ENCODE measurements around the gene SCN11A.
"Not testable (repeated sequence)": the region's sequence is repeated elsewhere in the genome, so short reads cannot be mapped to it uniquely, and the experiment has no call there.

The SCN11A gene

DNA sequence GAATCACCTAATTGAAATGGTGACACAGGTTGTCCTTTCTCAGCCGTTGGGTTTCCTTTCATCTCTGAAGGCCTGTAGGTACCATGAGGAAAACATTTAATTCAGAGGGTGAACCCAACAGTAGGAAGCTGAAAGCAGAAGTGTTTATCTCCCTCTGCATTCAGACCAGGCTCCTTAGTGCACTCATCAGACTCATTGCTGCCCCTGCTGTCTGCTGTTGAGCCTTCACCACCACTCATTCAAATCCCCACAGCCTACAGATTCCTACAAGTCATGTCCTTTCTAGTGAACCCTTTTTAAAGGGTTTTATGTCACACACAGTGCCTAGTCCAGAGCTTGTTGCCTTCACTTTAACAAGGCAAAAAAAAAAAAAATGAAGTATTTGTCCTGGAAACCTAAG, 13.5 kb upstream of the SCN11A start:
- no peak for DNase-seq (ENCODE audit: low read depth in 2 of 2)

DNA sequence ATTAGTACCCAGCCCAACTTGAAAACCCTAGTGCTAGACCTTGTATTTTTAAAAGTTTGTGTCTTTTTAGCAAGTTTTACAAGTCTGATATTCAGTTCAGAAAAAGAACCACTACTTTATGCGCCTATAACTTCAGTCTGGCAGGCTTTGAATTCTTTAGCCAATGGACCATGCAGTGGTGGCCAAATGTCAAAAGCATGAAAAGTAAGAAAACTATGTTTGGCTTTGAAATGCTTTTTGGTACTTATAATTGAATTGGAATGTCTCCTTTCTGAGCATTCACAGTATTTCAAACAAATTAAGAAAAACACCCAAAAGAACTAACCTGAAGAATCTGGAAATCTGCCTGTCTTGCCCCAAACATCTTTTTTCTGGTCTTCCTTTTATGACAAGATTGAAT, 12.9 kb upstream of the SCN11A start:
- no peak for DNase-seq (ENCODE audit: low read depth in 2 of 2)

DNA sequence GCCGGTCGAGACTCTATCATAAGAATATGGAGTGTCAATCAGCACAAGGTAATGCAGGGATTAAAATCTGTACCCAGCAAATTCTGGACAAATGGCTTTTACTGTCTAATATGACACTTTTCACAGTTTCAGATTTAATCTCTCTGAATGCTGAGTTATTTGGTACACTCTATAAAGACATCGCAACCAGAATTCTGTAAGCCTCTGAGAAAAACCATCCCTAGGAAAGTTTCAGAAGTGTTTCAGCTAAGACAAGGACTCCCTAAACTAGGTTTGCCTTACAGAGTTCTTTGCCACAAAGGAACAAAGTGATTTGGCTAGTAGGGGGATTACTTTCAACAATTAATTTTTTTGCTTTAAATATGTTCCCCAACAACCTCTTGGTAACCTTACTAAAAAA, 11.4 kb upstream of the SCN11A start:
- DNase-seq (ENCODE audit: low read depth in 2 of 2): no peak

DNA sequence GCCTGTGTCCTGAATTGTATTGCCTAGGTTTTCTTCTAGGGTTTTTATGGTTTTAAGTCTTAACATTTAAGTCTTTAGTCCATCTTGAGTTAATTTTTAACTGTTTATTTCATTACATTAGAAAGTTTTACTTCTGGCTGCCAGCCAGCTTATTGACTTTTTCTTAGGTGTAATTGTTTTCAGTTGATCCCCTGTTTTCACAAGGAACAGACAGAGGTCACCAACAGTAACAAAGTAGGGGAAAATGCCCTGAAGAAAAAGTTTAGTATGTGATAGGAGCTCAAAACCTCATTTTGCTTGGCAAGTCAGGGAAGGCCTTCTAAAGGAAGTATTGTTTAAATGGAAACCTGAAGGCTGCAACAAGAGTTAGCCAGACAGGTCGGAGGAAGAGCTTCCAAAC, 10.4 kb upstream of the SCN11A start:
- no peak for DNase-seq (ENCODE audit: low read depth in 2 of 2)

DNA sequence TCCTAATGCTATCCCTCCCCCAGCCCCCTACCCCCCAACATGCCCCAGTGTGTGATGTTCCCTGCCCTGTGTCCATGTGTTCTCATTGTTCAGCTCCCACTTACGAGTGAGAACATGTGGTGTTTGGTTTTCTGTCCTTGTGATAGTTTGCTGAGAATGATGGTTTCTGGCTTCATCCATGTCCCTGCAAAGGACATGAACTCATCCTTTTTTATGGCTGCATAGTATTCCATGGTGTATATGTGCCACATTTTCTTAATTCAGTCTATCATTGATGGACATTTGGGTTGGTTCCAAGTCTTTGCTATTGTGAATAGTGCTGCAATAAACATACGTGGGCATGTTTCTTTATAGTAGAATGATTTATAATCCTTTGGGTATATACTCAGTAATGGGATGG, 9.5 kb upstream of the SCN11A start:
- not testable (repeated sequence) for DNase-seq (ENCODE audit: low read depth in 2 of 2)

DNA sequence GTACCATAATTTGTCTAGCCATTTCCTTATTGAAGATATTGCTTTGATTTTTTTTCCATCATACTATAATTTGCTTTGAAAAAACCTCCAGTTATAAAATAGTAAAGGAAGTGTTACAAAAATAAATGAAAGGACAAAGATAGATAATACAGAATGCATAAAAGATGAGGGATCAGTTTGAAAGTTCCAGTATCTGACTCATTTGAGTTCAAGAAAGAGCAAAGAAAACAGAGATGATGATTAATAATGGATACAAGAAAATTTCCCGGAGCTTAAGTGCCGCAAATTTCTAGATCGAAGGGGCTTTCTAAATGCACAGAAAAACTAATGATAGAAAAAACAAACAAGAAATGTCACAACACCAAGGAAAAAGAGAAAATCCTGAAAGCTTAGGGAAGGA, 4.4 kb upstream of the SCN11A start:
- DNase-seq (ENCODE audit: low read depth in 2 of 2): no peak

DNA sequence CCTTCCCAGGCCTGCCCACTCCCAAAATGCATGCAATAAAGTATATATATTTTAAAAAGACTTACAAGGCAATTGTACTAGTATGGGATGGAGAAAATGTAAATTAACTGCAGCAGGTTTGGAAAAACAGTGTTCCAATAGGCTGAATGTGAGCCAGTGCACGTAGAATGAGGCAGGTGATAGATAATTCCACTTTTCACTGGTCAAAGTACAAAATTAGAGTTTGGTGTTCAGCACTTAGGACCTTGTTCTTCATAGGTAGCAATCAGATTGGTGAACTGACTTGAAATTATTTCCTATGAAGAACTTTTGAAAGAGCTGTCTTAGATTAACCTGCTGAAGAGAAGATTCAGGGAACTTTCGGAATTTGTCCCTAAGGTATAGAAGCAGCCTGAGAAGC, 2.0 kb upstream of the SCN11A start:
- no peak for DNase-seq (ENCODE audit: low read depth in 2 of 2)

DNA sequence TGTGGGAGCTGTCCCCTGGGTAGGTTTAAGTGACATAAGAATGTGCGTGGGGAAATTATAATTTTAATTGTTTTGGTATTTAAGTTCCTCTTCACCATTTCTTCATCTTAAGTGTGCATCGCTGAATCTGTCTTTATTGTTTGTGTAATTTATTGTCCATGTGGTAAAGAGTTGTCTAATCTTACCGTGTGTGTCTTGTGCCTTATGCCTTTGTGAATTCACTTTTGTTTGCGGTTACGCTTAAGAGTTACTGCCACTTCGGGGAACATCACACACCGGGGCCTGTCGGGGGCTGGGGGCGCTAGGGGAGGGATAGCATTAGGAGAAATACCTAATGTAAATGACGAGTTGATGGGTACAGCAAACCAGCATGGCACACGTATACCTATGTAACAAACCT, 839 bp upstream of the SCN11A start:
- no peak for DNase-seq (ENCODE audit: low read depth in 2 of 2)

DNA sequence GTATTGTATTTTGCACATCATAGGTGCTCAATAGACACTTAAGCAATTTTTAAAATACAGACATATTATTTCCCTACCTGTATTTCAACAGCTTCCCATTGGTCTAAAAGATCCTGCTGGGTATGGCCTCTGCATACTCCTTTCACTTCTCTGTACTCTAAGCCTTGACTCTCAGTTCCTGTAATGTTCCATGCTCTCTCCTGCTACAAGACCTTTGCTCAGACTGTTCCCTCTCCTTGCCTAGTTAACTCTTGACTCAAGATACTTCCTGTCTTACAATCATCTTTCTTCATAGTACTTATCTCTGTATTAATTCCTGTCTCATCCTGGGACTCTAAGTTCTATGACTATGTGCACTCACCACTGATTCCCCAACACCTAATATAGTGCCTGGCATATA, 1.7 kb downstream of the SCN11A start:
- DNase-seq (ENCODE audit: low read depth in 2 of 2): no peak

DNA sequence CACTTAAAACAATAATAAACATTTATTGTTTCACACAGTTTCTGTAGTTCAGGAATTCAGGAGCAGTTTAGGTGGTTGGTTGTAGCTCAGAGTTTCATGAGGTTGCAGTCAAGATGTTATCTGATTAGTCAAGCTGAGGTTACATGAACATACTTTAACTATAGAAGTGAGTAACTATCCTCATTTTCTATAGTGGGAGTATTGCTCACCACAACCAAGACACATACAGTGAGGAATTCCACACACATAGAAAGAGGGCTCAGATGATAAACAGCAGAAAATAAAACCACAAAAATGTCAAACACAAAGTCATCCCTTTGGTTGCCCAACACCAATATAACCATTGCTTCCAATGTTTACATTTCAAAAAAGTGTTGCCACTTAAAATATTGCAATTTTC, 13.6 kb downstream of the SCN11A start:
- DNase-seq (ENCODE audit: low read depth in 2 of 2): no peak

DNA sequence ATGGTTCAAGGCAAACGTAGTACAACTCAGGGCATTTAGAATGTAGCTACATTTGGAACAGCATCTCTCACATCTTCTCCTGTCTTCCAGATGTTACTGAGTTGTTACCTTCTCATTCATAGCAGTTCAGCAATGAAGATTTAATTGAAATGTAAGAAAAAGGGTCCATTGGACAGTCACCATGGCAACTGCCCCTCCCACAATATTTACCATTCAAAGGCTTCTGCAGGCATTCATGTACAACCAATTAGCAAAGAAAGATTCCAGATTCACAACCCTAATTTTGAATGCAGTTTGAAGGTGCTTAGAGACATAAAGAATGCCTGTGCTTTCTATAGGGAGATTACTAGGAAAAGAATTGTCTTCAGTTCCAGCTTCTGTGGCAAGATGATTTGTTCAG, 22.2 kb downstream of the SCN11A start:
- no peak for DNase-seq (ENCODE audit: low read depth in 2 of 2)

DNA sequence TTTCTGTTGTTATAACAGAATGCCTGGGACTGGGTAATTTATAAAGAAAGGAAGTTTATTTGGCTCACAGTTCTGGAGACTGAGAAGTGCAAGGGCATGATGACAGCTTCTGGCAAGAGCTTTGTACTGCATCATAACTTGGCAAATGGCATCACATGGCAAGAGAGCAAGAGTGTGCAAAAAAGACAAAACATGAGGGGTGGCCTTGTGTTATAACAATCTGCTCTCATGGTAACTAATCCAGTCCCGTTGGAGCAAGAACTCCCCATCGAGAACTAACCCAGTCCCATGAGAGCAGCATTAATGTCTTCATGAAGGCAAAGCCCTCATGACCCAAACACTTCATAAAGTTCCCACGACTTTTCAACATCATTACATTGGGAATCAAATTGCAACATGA, 23.2 kb downstream of the SCN11A start:
- no peak for DNase-seq (ENCODE audit: low read depth in 2 of 2)

DNA sequence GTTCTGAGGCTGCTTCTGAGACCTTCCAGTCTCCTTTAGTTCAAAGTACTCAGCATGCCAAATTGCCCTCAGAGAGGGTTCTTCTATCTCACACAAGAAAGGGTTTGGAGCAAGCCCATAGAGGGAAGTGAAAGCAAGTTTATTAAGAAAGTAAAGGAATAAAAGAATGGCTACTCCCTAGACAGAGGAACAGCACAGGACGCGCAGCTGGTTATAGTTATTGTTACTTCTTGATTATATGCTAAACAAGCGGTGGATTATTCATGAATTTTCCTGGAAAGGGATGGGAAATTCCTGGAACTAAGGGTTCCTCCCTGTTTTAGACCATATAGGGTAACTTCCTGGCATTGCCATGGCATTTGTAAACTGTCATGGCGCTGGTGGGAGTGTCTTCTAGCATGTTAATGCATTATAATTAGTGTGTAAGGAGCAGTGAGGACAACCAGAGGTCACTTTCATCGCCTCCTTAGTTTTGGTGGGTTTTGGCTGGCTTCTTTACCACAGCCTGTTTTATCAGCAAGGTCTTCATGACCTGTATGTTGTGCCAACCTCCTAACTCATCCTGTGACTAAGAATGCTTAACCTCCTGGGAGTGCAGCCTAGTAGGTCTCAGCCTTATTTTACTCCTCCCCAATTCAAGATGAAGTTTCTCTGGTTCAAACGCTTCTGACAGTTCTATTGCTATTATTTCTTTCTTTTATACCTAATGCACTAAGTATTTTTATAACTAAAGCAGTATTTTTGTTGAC, 26.3 kb downstream of the SCN11A start:
- DNase-seq (ENCODE audit: low read depth in 2 of 2): no peak

DNA sequence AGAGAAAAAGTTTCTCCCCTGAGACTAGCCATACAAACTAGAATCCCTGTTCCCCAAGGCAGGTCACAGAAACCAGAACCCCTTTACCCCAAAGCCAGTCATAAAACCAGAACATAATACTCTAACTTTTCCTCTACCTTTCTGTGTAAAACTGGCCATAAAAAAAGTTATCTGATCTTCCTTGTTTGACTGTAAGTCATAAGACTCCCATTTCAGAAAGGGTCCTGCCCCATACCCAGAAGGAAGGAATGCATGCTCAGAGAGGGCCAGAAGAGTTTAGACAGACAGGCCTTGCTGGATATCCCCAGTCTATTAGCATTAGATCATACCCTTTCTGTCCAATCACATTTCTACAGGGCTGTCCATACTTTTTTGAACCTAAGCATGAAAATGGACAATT, 27.2 kb downstream of the SCN11A start:
- no peak for DNase-seq (ENCODE audit: low read depth in 2 of 2)

DNA sequence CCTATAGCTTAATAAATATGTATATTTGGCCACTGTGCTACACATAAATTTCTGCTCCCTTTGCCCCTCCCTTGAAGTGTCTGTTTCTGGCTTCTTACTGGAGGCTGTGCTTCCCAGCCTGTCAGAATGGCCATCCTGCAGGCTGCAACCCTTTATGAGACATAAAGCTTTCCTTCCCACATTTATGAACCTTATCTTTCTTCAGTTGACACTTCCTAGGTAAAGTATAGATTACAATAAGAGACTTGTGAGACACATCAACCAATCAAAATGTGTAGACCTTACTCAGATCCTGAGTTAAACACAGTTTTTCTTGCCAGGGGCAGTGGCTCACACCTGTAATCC, 29.5 kb downstream of the SCN11A start:
- no peak for DNase-seq (ENCODE audit: low read depth in 2 of 2)

DNA sequence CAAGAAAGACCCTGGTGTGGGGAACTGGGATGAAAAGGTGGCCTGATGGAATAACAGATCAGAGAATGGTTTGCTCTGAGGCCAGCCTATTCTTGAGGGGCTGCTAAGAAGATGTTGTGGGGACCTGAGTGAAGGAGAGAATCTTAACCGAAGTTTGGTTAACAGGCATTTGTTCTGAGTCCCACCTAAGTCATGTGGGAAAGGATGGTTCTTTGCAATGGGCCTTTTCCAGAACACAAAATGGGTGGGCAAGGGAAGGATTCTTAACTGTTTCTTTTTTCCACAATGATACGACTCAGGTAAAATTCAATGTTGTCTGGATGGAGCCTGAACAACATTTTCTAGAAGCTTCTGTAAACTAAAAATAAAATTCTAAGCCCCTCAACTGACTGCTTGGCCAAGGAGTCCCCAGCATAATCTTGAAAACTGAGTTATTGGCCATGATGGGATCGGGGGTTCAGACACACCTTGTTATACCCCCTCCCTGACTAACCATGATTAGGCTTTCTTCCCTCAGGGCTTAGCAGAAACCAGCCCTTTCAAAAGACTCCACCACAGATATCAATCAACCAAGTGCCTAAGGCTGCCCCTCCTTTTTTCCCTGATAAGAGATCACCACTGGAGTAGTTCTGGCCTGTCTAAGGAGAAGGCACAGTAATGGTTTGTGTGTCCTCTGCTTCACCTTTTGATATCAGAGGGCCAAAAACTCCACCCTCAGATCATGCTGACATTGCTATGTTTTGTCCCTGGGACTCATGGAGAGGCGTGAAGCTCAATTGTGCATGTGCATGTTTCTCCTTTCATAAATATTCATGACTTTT, 30.1 kb downstream of the SCN11A start:
- DNase-seq (ENCODE audit: low read depth in 2 of 2): no peak

DNA sequence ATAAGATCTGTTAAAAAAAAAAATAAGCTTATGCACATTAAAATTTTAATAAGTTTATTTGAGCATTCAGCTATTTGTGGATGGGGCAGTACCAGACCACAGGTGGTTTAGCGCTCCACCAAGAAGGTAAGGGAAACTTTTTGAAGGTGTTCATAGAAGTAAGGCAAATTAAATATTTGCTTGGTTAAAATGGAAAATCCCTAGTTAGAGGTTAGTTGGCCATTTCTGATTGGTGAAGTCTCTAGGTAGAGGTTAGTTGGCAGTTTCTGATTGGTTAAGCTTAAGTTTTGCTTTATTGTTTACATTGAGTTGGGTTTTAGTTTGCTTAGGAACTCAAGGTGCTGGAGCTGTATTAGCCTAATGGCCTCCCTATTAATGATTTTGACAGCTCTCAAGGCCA, 30.7 kb downstream of the SCN11A start:
- no peak for DNase-seq (ENCODE audit: low read depth in 2 of 2)

DNA sequence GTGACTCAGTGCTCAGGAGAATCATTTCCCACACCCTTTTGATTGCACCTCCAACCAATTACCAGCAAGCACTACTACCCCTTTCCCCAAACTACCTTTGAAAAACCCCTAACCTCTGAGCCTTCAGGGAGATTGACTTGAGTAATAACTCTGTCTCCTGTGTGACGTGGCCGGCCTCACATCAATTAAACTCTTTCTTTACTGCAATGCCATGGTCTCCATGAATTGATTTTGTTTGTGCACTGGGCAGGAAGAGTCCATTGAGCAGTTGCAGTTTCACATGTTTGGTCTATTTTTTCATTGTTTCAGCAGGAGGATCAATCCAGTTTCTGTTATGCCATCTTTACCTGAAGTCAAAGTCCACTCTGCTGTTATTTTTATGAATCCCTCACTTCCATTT, 32.4 kb downstream of the SCN11A start:
- no peak for DNase-seq (ENCODE audit: low read depth in 2 of 2)

DNA sequence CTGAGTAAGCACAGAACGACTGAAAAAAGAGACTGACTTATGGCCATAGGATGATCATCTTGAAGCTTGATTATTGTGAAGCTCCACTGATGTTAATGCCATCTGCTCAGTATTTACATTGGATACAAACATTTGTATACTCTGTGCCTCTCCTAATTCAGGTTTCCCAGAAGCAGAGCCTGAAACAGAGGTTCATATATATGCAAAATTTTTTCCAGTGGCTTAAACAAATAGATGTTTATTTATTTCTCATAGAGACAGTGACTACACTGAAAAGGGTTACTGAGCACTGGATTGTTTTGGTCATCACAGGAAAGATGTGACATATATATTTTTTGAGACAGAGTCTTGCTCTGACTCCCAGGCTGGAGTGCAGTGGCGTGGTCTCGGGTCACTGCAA, 36.3 kb downstream of the SCN11A start:
- DNase-seq (ENCODE audit: low read depth in 2 of 2): no peak

DNA sequence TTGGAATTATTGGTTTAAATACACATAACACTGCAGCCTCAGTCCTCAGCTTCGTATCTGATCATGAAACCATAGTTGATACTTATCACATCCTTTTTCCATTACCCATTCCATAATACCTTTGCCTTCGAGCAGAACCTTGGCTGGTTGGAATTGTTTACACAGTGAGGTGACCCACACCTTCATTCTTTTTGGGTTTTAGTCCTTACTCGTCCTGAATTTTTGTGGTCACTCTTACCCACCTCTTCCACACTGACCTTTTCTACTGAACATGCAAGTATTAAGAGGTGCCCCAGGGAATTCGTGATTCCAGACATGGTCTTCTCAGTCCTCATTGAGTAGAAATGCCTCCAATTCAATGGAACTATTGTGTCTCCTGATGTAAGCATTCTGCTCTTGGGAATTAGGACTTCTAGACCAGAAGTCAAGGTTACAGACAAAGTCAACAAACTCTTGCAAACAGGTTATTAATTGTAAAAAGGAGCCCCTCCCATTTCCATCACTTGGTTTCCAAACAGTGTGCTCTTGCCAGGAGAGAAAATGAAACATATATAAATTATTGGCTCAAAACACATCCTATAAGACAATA, 37.7 kb downstream of the SCN11A start:
- no peak for DNase-seq (ENCODE audit: low read depth in 2 of 2)

DNA sequence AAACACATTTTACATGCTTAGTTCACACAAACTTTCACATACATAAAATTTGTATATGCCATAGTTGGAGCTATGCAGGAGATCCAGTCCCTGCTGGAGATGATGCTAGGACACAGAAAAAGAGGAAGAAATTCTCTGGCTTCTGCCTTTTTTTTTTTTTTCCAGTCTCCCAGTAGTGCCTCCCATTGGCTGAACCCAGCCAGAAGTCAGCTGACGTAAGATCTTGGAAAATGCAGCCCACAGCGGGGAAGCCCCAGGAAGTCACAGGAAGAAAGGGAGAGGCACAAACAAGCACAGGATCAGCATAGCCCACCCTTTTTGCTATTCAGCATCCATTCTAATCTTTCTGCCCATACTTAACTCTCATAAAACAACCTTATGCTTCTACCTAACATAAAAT, 38.5 kb downstream of the SCN11A start:
- no peak for DNase-seq (ENCODE audit: low read depth in 2 of 2)

DNA sequence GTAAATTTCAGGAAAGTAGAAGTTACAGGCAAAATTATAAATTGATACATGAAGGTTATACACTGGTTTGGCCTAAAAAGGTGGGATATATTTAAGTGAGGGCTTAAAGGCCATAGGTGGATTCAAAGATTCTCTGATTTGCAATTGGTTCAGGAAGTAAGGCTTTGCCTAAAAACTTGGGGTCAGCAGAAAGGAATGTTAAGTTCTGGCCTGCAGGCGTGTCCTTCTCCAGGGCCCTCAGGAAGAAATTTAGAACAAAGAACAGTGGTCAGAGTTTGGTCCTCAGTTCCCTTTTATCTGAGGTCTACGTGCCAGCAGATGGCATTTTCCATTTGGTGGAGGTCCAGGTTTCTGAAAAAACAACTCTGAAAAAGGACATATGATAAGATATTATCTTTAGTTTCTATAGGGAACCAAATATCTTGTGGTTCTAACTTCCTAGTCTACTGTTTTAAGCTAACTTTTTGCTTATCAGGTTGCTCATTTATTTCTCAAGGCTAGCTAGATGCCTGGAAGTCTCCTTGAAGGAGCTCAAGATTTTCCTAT, 40.5 kb downstream of the SCN11A start:
- DNase-seq (ENCODE audit: low read depth in 2 of 2): no peak

DNA sequence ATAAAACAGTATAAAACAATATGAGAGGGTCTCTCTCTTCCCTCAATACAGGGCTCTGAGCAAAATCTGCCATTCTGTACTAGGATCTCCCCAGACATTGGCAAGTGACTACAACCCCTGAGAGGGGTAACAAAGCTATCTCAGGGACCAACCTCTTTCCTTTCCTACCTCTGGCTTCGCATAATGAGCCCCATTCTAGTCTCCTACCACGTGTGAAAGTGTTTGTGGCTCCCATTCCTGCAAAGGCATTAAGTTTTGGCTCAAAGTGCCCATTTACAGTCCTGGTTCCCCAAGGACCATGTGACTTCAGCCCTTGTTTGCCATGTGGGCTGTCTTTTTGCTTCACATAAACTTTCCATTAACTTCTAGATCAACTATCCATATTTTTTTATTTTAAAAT, 46.4 kb downstream of the SCN11A start:
- DNase-seq (ENCODE audit: low read depth in 2 of 2): no peak

All from stimulated activated CD4-positive, alpha-beta T cell treated with anti-CD3 and anti-CD28 coated beads, Interleukin-12 subunit alpha, Interleukin-12 subunit beta, amount 100 ng/mL, for 24 hours (primary cell).